ENCODE data around the gene RPTOR. TPM values are rescaled to one million over a fixed set of nuclear protein-coding genes. Genes with fewer than 3 reads are reported as not detected.

RPTOR gene
- polyA plus RNA-seq, 1 of the 3 experiments (the other 2 are of a cell fraction): 14.9 TPM

DNA sequence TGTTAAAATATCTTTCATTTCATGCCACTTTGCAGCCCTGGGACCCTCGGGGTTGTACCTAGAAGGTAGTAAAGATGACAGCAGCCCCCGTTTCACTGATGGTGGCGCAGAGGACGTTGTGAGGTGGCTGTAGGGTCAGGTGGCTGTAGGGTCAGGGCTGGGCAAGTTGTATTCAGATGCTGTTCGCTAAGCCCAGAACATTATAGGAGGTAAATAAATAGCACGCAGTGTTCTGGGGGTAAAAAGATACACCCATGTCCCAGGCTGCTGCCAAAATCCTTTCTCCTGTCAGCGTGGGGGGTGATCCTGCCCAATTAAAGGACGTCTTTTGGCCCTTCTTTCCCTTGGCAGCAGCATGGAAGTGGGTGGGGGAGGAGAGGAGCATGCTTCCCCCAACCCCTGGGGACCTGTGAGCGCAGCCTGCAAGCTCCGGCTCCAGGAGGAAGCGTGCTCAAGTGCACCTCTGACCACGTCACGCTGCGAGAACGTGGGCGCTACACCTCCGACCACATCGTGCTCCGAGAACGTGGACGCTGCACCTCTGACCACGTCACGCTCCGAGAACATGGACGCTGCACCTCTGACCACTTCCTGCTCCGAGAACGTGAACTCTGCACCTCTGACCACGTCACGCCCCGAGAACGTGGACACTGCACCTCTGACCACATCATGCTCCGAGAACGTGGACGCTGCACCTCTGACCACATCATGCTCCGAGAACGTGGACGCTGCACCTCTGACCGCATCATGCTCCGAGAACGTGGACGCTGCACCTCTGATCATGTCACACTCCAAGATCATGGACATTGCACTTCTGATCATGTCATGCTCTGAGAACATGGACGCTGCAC, 182.1 kb downstream of the RPTOR start:
- Histone ChIP-seq H3K27ac (ENCODE audit: low read depth in 2 of 2, low read length in 1 of 2) (no peak overlapping the region), H3K4me3 (ENCODE audit: low read depth in 2 of 2, low read length in 1 of 2) (no peak overlapping the region), H3K9me2 (no peaks in the 10 kb centered on the region), H3K36me3 (replicated peaks in 1 of 2; ENCODE audit: control insufficient read depth in 1 of 2, insufficient read depth in 2 of 2, low read length in 1 of 2) (no peaks in the 10 kb centered on the region), H3K4me2 (no peak overlapping the region), H3K9ac (no peak overlapping the region), H4K20me1 (ENCODE audit: insufficient read depth) (no peaks in the 10 kb centered on the region), H3K9me3 (no peaks in the 10 kb centered on the region), H3F3A (replicated peaks; ENCODE audit: insufficient read depth) (peaks cover 6% of the 10 kb centered on the region), H2AFZ (ENCODE audit: low read depth) (no peak overlapping the region), H3K79me2 (ENCODE audit: insufficient read depth) (peaks cover 39% of the 10 kb centered on the region), H3K27me3 (ENCODE audit: insufficient read depth) (no peaks in the 10 kb centered on the region), H3K4me1 (ENCODE audit: control insufficient read depth in 1 of 2, insufficient read depth in 2 of 2, low read depth in 1 of 2, low read length in 1 of 2) (peaks cover 15 to 39% of the 10 kb centered on the region in 2 experiments)
- ChIA-PET CTCF (interaction anchor here (1.4 to 2.8 kb wide), 3 partner anchors 12 to 133 kb away, joined by 4 to 13 read pairs (median 5); no protein-coding TSS in a partner anchor), POLR2A (interaction anchor here (0.7 kb wide), 1 partner anchor 19 kb away, joined by 3 read pairs; no protein-coding TSS in a partner anchor)
- 96% methylated on average over 42 of the region's 42 CpGs for WGBS (ENCODE audit: low lambda C conversion rate)
- no peak for DNase-seq
- TF ChIP-seq RFX5 (IDR thresholded peaks at IDR 0.05; ENCODE audit: low read length) (no peak), MEF2A (IDR thresholded peaks at IDR 0.05; ENCODE audit: borderline replicate concordance, low read depth) (no peak), POLR2AphosphoS5 (IDR thresholded peaks at IDR 0.05; ENCODE audit: low read depth, low read length) (no peak), CHD2 (IDR thresholded peaks at IDR 0.05; ENCODE audit: low read length, partially characterized antibody) (no peak), TAF1 (IDR thresholded peaks at IDR 0.05; ENCODE audit: borderline replicate concordance, low read depth, low read length) (no peak), NRF1 (IDR thresholded peaks at IDR 0.05; ENCODE audit: low read depth, low read length) (no peak), FOXJ3 (CRISPR knock-in tag; IDR thresholded peaks at IDR 0.05) (no peak)

DNA sequence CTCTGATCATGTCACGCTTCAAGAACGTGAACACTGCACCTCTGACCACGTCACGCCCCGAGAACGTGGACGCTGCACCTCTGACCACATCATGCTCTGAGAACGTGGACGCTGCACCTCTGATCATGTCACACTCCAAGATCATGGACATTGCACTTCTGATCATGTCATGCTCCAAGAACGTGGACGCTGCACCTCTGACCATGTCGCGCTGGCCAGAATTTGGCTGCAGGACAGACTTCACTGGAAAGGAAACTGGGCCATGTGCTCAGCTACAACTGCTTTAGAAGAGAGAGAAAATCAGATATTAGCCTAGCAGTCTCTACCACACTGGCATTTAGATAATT, 182.7 kb downstream of the RPTOR start:
- Histone ChIP-seq H3K9ac (no peak overlapping the region), H3K9me3 (no peaks in the 10 kb centered on the region), H2AFZ (ENCODE audit: low read depth) (no peak overlapping the region), H3K27ac (ENCODE audit: low read depth in 2 of 2, low read length in 1 of 2) (no peak overlapping the region), H3F3A (replicated peaks; ENCODE audit: insufficient read depth) (peaks cover 7% of the 10 kb centered on the region), H3K79me2 (ENCODE audit: insufficient read depth) (peaks cover 36% of the 10 kb centered on the region), H3K27me3 (ENCODE audit: insufficient read depth) (no peaks in the 10 kb centered on the region), H3K4me3 (ENCODE audit: low read depth in 2 of 2, low read length in 1 of 2) (no peak overlapping the region), H3K36me3 (replicated peaks in 1 of 2; ENCODE audit: control insufficient read depth in 1 of 2, insufficient read depth in 2 of 2, low read length in 1 of 2) (no peaks in the 10 kb centered on the region), H4K20me1 (ENCODE audit: insufficient read depth) (no peaks in the 10 kb centered on the region), H3K4me1 (ENCODE audit: control insufficient read depth in 1 of 2, insufficient read depth in 2 of 2, low read depth in 1 of 2, low read length in 1 of 2) (peaks cover 20 to 42% of the 10 kb centered on the region in 2 experiments), H3K4me2 (no peak overlapping the region), H3K9me2 (no peaks in the 10 kb centered on the region)
- no peak for TF ChIP-seq POLR2AphosphoS5 (IDR thresholded peaks at IDR 0.05; ENCODE audit: low read depth, low read length)
- no peak for TF ChIP-seq CHD2 (IDR thresholded peaks at IDR 0.05; ENCODE audit: low read length, partially characterized antibody)
- TF ChIP-seq ELF1 (IDR thresholded peaks at IDR 0.05): no peak
- TF ChIP-seq RXRA (IDR thresholded peaks at IDR 0.05; ENCODE audit: borderline replicate concordance, low read depth): no peak
- no peak for TF ChIP-seq FOXM1 (IDR thresholded peaks at IDR 0.05; ENCODE audit: low read depth)
- TF ChIP-seq, protein P1, sequence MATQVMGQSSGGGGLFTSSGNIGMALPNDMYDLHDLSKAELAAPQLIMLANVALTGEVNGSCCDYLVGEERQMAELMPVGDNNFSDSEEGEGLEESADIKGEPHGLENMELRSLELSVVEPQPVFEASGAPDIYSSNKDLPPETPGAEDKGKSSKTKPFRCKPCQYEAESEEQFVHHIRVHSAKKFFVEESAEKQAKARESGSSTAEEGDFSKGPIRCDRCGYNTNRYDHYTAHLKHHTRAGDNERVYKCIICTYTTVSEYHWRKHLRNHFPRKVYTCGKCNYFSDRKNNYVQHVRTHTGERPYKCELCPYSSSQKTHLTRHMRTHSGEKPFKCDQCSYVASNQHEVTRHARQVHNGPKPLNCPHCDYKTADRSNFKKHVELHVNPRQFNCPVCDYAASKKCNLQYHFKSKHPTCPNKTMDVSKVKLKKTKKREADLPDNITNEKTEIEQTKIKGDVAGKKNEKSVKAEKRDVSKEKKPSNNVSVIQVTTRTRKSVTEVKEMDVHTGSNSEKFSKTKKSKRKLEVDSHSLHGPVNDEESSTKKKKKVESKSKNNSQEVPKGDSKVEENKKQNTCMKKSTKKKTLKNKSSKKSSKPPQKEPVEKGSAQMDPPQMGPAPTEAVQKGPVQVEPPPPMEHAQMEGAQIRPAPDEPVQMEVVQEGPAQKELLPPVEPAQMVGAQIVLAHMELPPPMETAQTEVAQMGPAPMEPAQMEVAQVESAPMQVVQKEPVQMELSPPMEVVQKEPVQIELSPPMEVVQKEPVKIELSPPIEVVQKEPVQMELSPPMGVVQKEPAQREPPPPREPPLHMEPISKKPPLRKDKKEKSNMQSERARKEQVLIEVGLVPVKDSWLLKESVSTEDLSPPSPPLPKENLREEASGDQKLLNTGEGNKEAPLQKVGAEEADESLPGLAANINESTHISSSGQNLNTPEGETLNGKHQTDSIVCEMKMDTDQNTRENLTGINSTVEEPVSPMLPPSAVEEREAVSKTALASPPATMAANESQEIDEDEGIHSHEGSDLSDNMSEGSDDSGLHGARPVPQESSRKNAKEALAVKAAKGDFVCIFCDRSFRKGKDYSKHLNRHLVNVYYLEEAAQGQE (IDR thresholded peaks at IDR 0.05; ENCODE audit: low read depth, low read length): no peak
- no peak for TF ChIP-seq FOXJ3 (CRISPR knock-in tag; IDR thresholded peaks at IDR 0.05)
- ChIA-PET POLR2A (interaction anchor here (0.7 kb wide), 1 partner anchor 18 kb away, joined by 3 read pairs; no protein-coding TSS in a partner anchor), CTCF (interaction anchor here (1.5 kb wide), 1 partner anchor 51 kb away, joined by 4 read pairs; no protein-coding TSS in a partner anchor)
- no peak for DNase-seq
- WGBS (ENCODE audit: low lambda C conversion rate): 98% methylated on average over 13 of the region's 13 CpGs
